Measurements from ENCODE around the gene DARS1.

DARS1 gene

DNA sequence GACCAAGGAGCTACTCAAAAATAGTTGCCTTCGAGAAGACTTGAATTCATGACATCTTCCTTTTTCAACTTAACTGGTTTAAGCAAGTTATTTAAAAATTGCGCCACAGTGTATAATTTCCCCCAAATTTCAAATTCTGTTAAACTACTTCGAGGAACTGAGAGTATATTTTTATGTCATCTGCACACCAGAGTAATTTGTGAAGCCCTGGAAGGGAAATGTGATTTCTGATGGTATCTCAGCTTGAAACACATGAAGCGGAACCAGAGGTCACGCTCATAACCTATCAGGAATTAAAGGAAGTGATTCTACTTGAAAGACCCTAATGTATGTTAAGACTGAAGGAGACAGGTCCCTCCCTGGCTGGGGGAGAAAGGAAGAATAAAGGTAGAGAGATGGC is 33.9 kb upstream of the DARS1 start:
- H3K79me2 ChIP-seq (ENCODE audit: insufficient read depth, low read length), result no peaks in the 10 kb centered on the region
- H3K4me3 ChIP-seq (ENCODE audit: low read depth, low read length, poor library complexity, severe bottlenecking), result no peak overlapping the region
- no peak for TF ChIP-seq CTCF (IDR thresholded peaks at IDR 0.05; ENCODE audit: low read length)
- TF ChIP-seq EZH2 (IDR thresholded peaks at IDR 0.05; ENCODE audit: borderline replicate concordance, low read length), result no peak
- no peak overlapping the region for H3K27ac ChIP-seq (ENCODE audit: low read depth, low read length, poor library complexity, severe bottlenecking)
- no peak overlapping the region for H3K9ac ChIP-seq (ENCODE audit: low read length)
- peaks cover 6% of the 10 kb centered on the region; the same call in 1 of the 2 replicates for H3K9me3 ChIP-seq (ENCODE audit: low read length)
- no peaks in the 10 kb centered on the region for H3K9me2 ChIP-seq (ENCODE audit: low read depth, low read length)
- no peaks in the 10 kb centered on the region for H3F3A ChIP-seq (ENCODE audit: insufficient read depth, low read length)
- H2AFZ ChIP-seq (ENCODE audit: low read length), result no peak overlapping the region
- no peak overlapping the region for H3K4me2 ChIP-seq (ENCODE audit: low read length)
- H3K27me3 ChIP-seq (ENCODE audit: insufficient read depth, low read length), result no peaks in the 10 kb centered on the region
- H3K4me1 ChIP-seq (ENCODE audit: insufficient read depth, low read length, severe bottlenecking), result peaks cover 7% of the 10 kb centered on the region
- no peaks in the 10 kb centered on the region for H4K20me1 ChIP-seq (ENCODE audit: insufficient read depth, low read length)
- H3K36me3 ChIP-seq (ENCODE audit: insufficient read depth, low read length), result no peaks in the 10 kb centered on the region

DNA sequence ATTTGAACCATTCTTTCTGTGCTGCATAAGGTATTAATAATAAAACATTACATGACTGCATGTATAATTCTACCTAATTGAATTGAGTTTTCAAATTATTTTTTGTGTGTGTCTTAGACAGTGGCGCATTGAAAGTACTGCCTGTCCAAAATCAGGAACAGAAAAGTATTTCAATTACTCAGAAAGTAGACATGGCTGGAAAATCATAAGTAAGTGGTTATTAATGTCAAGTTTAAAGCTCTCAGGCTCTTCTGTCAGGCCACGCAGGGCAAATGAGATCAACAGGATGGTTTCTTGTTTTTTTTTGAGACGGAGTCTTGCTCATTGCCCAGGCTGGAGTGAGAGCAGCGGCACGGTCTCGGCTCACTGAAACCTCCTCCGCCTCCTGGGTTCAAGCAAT is 32.4 kb upstream of the DARS1 start:
- no peaks in the 10 kb centered on the region for H3K79me2 ChIP-seq (ENCODE audit: insufficient read depth, low read length)
- no peaks in the 10 kb centered on the region for H3K36me3 ChIP-seq (ENCODE audit: insufficient read depth, low read length)
- H3K4me3 ChIP-seq (ENCODE audit: low read depth, low read length, poor library complexity, severe bottlenecking), result no peak overlapping the region
- H3K9me2 ChIP-seq (ENCODE audit: low read depth, low read length), result no peaks in the 10 kb centered on the region
- H3K9me3 ChIP-seq (ENCODE audit: low read length), result peaks cover 6% of the 10 kb centered on the region; the same call in 1 of the 2 replicates
- H3K9ac ChIP-seq (ENCODE audit: low read length), result no peak overlapping the region
- no peak overlapping the region for H3K4me2 ChIP-seq (ENCODE audit: low read length)
- no peak for TF ChIP-seq CTCF (IDR thresholded peaks at IDR 0.05; ENCODE audit: low read length)
- H3K27me3 ChIP-seq (ENCODE audit: insufficient read depth, low read length), result no peaks in the 10 kb centered on the region
- no peak overlapping the region for H3K27ac ChIP-seq (ENCODE audit: low read depth, low read length, poor library complexity, severe bottlenecking)
- H3K4me1 ChIP-seq (ENCODE audit: insufficient read depth, low read length, severe bottlenecking), result peaks cover 7% of the 10 kb centered on the region
- H2AFZ ChIP-seq (ENCODE audit: low read length), result no peak overlapping the region
- no peaks in the 10 kb centered on the region for H4K20me1 ChIP-seq (ENCODE audit: insufficient read depth, low read length)
- no peaks in the 10 kb centered on the region for H3F3A ChIP-seq (ENCODE audit: insufficient read depth, low read length)

- H3K27ac ChIP-seq (ENCODE audit: low read depth, low read length, poor library complexity, severe bottlenecking), result no peak overlapping the region
- H3K27me3 ChIP-seq (ENCODE audit: insufficient read depth, low read length), result no peaks in the 10 kb centered on the region
Observed at GRCh38 chr2:136016836-136017235, 31.4 kb upstream of the DARS1 start.

More at GRCh38 chr2:136016836-136017235, 31.4 kb upstream of the DARS1 start:
- no peaks in the 10 kb centered on the region for H4K20me1 ChIP-seq (ENCODE audit: insufficient read depth, low read length)
- no peak for TF ChIP-seq CTCF (IDR thresholded peaks at IDR 0.05; ENCODE audit: low read length)
- TF ChIP-seq EZH2 (IDR thresholded peaks at IDR 0.05; ENCODE audit: borderline replicate concordance, low read length), result no peak
- H3K9me3 ChIP-seq (ENCODE audit: low read length), result peaks cover 6% of the 10 kb centered on the region; the same call in 1 of the 2 replicates
- H3K9ac ChIP-seq (ENCODE audit: low read length), result no peak overlapping the region
- H3K9me2 ChIP-seq (ENCODE audit: low read depth, low read length), result no peaks in the 10 kb centered on the region
- no peaks in the 10 kb centered on the region for H3K36me3 ChIP-seq (ENCODE audit: insufficient read depth, low read length)
- no peak overlapping the region for H3K4me2 ChIP-seq (ENCODE audit: low read length)
- H3F3A ChIP-seq (ENCODE audit: insufficient read depth, low read length), result no peaks in the 10 kb centered on the region
- no peak overlapping the region for H2AFZ ChIP-seq (ENCODE audit: low read length)
- H3K4me3 ChIP-seq (ENCODE audit: low read depth, low read length, poor library complexity, severe bottlenecking), result no peak overlapping the region
- no peaks in the 10 kb centered on the region for H3K79me2 ChIP-seq (ENCODE audit: insufficient read depth, low read length)
- peaks cover 7% of the 10 kb centered on the region for H3K4me1 ChIP-seq (ENCODE audit: insufficient read depth, low read length, severe bottlenecking)
